ENCODE results near the gene AS3MT.

Gene AS3MT

GRCh38 chr10:102824664-102825063, 44.6 kb upstream of the AS3MT start:
- Histone ChIP-seq H3K27me3 (ENCODE audit: insufficient read depth, low read length, poor library complexity, severe bottlenecking) (no peaks in the 10 kb centered on the region), H3K36me3 (ENCODE audit: insufficient read depth, low read length) (no peaks in the 10 kb centered on the region), H2AFZ (ENCODE audit: low read length) (no peak overlapping the region), H3K4me1 (ENCODE audit: insufficient read depth, low read length, poor library complexity, severe bottlenecking) (no peaks in the 10 kb centered on the region), H3F3A (ENCODE audit: low read depth) (no peaks in the 10 kb centered on the region), H3K4me2 (ENCODE audit: low read depth, low read length, poor library complexity, severe bottlenecking) (no peak overlapping the region), H3K9ac (ENCODE audit: low read depth, low read length, poor library complexity, severe bottlenecking) (no peak overlapping the region), H3K9me2 (replicated peaks; ENCODE audit: low read depth, low read length) (no peaks in the 10 kb centered on the region), H3K79me2 (ENCODE audit: insufficient read depth, low read length) (no peaks in the 10 kb centered on the region), H3K9me3 (ENCODE audit: insufficient read depth, low read depth, low read length) (no peaks in the 10 kb centered on the region), H4K20me1 (ENCODE audit: insufficient read depth, low read length, poor library complexity, severe bottlenecking) (no peaks in the 10 kb centered on the region), H3K4me3 (ENCODE audit: low read length, poor library complexity, severe bottlenecking) (no peak overlapping the region)
- TF ChIP-seq EZH2phosphoT487 (IDR thresholded peaks at IDR 0.05; ENCODE audit: borderline replicate concordance): no peak
- TF ChIP-seq, protein P1, sequence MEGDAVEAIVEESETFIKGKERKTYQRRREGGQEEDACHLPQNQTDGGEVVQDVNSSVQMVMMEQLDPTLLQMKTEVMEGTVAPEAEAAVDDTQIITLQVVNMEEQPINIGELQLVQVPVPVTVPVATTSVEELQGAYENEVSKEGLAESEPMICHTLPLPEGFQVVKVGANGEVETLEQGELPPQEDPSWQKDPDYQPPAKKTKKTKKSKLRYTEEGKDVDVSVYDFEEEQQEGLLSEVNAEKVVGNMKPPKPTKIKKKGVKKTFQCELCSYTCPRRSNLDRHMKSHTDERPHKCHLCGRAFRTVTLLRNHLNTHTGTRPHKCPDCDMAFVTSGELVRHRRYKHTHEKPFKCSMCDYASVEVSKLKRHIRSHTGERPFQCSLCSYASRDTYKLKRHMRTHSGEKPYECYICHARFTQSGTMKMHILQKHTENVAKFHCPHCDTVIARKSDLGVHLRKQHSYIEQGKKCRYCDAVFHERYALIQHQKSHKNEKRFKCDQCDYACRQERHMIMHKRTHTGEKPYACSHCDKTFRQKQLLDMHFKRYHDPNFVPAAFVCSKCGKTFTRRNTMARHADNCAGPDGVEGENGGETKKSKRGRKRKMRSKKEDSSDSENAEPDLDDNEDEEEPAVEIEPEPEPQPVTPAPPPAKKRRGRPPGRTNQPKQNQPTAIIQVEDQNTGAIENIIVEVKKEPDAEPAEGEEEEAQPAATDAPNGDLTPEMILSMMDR (conservative IDR thresholded peaks at IDR 0.05; ENCODE audit: low read length): no peak

- Histone ChIP-seq H3K4me2 (ENCODE audit: low read depth, low read length, poor library complexity, severe bottlenecking) (no peak overlapping the region), H3F3A (ENCODE audit: low read depth) (no peaks in the 10 kb centered on the region), H3K79me2 (ENCODE audit: insufficient read depth, low read length) (no peaks in the 10 kb centered on the region), H3K36me3 (ENCODE audit: insufficient read depth, low read length) (no peaks in the 10 kb centered on the region), H4K20me1 (ENCODE audit: insufficient read depth, low read length, poor library complexity, severe bottlenecking) (no peaks in the 10 kb centered on the region), H3K4me1 (ENCODE audit: insufficient read depth, low read length, poor library complexity, severe bottlenecking) (no peaks in the 10 kb centered on the region), H3K9ac (ENCODE audit: low read depth, low read length, poor library complexity, severe bottlenecking) (no peak overlapping the region), H2AFZ (ENCODE audit: low read length) (no peak overlapping the region), H3K4me3 (ENCODE audit: low read length, poor library complexity, severe bottlenecking) (no peak overlapping the region), H3K9me3 (ENCODE audit: insufficient read depth, low read depth, low read length) (no peaks in the 10 kb centered on the region), H3K27me3 (ENCODE audit: insufficient read depth, low read length, poor library complexity, severe bottlenecking) (no peaks in the 10 kb centered on the region), H3K9me2 (replicated peaks; ENCODE audit: low read depth, low read length) (no peaks in the 10 kb centered on the region)
- TF ChIP-seq, protein P1 (conservative IDR thresholded peaks at IDR 0.05; ENCODE audit: low read length): no peak
- no peak for TF ChIP-seq EZH2phosphoT487 (IDR thresholded peaks at IDR 0.05; ENCODE audit: borderline replicate concordance)
Measured at GRCh38 chr10:102826148-102826796, 43.0 kb upstream of the AS3MT start.

GRCh38 chr10:102827597-102827975, 41.7 kb upstream of the AS3MT start:
- Histone ChIP-seq H3K79me2 (ENCODE audit: insufficient read depth, low read length) (no peaks in the 10 kb centered on the region), H3K4me2 (ENCODE audit: low read depth, low read length, poor library complexity, severe bottlenecking) (no peak overlapping the region), H3K9me2 (replicated peaks; ENCODE audit: low read depth, low read length) (no peaks in the 10 kb centered on the region), H4K20me1 (ENCODE audit: insufficient read depth, low read length, poor library complexity, severe bottlenecking) (no peaks in the 10 kb centered on the region), H3K36me3 (ENCODE audit: insufficient read depth, low read length) (no peaks in the 10 kb centered on the region), H3K27me3 (ENCODE audit: insufficient read depth, low read length, poor library complexity, severe bottlenecking) (no peaks in the 10 kb centered on the region), H3K9ac (ENCODE audit: low read depth, low read length, poor library complexity, severe bottlenecking) (no peak overlapping the region), H2AFZ (ENCODE audit: low read length) (no peak overlapping the region), H3K9me3 (ENCODE audit: insufficient read depth, low read depth, low read length) (no peaks in the 10 kb centered on the region), H3F3A (ENCODE audit: low read depth) (no peaks in the 10 kb centered on the region), H3K4me3 (ENCODE audit: low read length, poor library complexity, severe bottlenecking) (no peak overlapping the region), H3K4me1 (ENCODE audit: insufficient read depth, low read length, poor library complexity, severe bottlenecking) (no peaks in the 10 kb centered on the region)
- TF ChIP-seq EZH2phosphoT487 (IDR thresholded peaks at IDR 0.05; ENCODE audit: borderline replicate concordance): no peak
- TF ChIP-seq, protein P1 (conservative IDR thresholded peaks at IDR 0.05; ENCODE audit: low read length): no peak
